HCT116 (cell line): Measurements from ENCODE around the gene CTTN. TPM values are rescaled to one million over a fixed set of nuclear protein-coding genes. Genes with fewer than 3 reads are reported as not detected.

Source experiments
- ATAC-seq: fragments of 200-7000 bp; cut with Tn5 transposase; 2 replicates; pipeline ENCODE4 v1.9.1; 2020; ENCODE audit warnings: mild to moderate bottlenecking, moderate library complexity
- BruUV-seq: library from RNA; stranded (reverse); fragments of 400-500 nt; replicated peaks from 2 replicates; lab custom pipeline; 2021; lab: Mats Ljungman, UMichigan
- CTCF ChIA-PET: fragments of 300-600 bp; sonication (Branson Sonifier 250); formaldehyde crosslinking; loops from one replicate; lab custom pipeline; 2021; ENCODE audit warnings: antibody characterized with exemption; lab: Charles Lee
- POLR2A ChIA-PET: fragments of 300-600, 350-600 bp; sonication (Branson Sonifier 250); formaldehyde crosslinking; loops from one replicate; lab custom pipeline; 2021; ENCODE audit warnings: antibody characterized with exemption; lab: Charles Lee
- RAD21 ChIA-PET, 2 experiments: fragments of 300-600 bp; sonication (Branson Sonifier 250); formaldehyde crosslinking; loops; one replicate each; lab custom pipeline; 2023; ENCODE audit warnings: low total read pairs in 2 of 2; ENCODE audit not compliant: uncharacterized antibody in 2 of 2, unreplicated experiment in 2 of 2, low non-redundant PET in 1 of 2; lab: Charles Lee
- DNase-seq: peaks from one replicate; pipeline ENCODE4 v3.0.0-alpha.2; 2010; ENCODE audit warnings: low read depth, low spot score
- H2AFZ ChIP-seq: fragments of 200-600 bp; shearing (Covaris generic), sonication (generic); 2 replicates; pipeline ENCODE4 v1.6.1; 2017; ENCODE audit warnings: low read depth, mixed run types, mixed read lengths, antibody characterized with exemption, low read length; ENCODE audit not compliant: poor library complexity, severe bottlenecking
- H3K27ac ChIP-seq: 2 replicates; pipeline ENCODE4 v1.5.1; 2012; ENCODE audit warnings: low read depth, low read length
- H3K27me3 ChIP-seq: fragments of 200-600 bp; sonication (generic); 2 replicates; pipeline ENCODE4 v1.6.1; 2016; ENCODE audit warnings: mixed run types, low read length, mixed read lengths; ENCODE audit not compliant: insufficient read depth
- H3K36me3 ChIP-seq, 2 experiments: fragments of 200-500 bp in 1 of 2; fragments of 200-600 bp in 1 of 2; sonication (Bioruptor generic) in 1 of 2; sonication (generic) in 1 of 2; 2 replicates each; pipeline versions ENCODE4 v1.5.1 to v1.6.1; 2014 to 2016; ENCODE audit warnings: low read length in 2 of 2, inconsistent platforms in 1 of 2, mixed read lengths in 1 of 2, mixed run types in 1 of 2; ENCODE audit not compliant: insufficient read depth in 2 of 2, control insufficient read depth in 1 of 2
- H3K4me1 ChIP-seq, 2 experiments: fragments of 200-600 bp in 1 of 2; sonication (generic) in 1 of 2; 2 replicates each; pipeline versions ENCODE4 v1.5.1 to v1.6.1; 2012 to 2017; ENCODE audit warnings: low read length in 2 of 2, inconsistent platforms in 1 of 2, mild to moderate bottlenecking in 1 of 2, mixed read lengths in 1 of 2, mixed run types in 1 of 2, moderate library complexity in 1 of 2; ENCODE audit not compliant: insufficient read depth in 2 of 2, control insufficient read depth in 1 of 2
- H3K4me2 ChIP-seq: fragments of 200-600 bp; sonication (generic); 2 replicates; pipeline ENCODE4 v1.6.1; 2017; ENCODE audit warnings: mixed run types, low read length, mixed read lengths
- H3K4me3 ChIP-seq, 2 experiments: fragments of 200-600 bp in 1 of 2; sonication (generic) in 1 of 2; replicated peaks in 1 of 2; 2 replicates each; pipeline ENCODE4 v1.5.1; 2011 to 2016; ENCODE audit warnings: low read length in 2 of 2, control low read depth in 1 of 2, low read depth in 1 of 2, mild to moderate bottlenecking in 1 of 2, mixed read lengths in 1 of 2, mixed run types in 1 of 2
- H3K79me2 ChIP-seq: fragments of 200-600 bp; sonication (generic); 2 replicates; pipeline ENCODE4 v1.6.1; 2017; ENCODE audit warnings: mild to moderate bottlenecking, mixed run types, low read length, moderate library complexity, mixed read lengths; ENCODE audit not compliant: insufficient read depth
- H3K9ac ChIP-seq: fragments of 200-600 bp; sonication (generic); 2 replicates; pipeline ENCODE4 v1.6.1; 2016; ENCODE audit warnings: low read length, mixed read lengths
- H3K9me2 ChIP-seq: fragments of 200-600 bp; sonication (generic), shearing (Covaris generic); 2 replicates; pipeline ENCODE4 v1.6.1; 2017; ENCODE audit warnings: mixed run types, mild to moderate bottlenecking, moderate library complexity; ENCODE audit not compliant: insufficient read depth
- H3K9me3 ChIP-seq, 2 experiments: fragments of 200-500 bp in 1 of 2; fragments of 200-600 bp in 1 of 2; sonication (Bioruptor generic) in 1 of 2; sonication (generic) in 1 of 2; 2 replicates each; pipeline ENCODE4 v1.6.1; 2014 to 2017; ENCODE audit warnings: low read length in 2 of 2, mixed read lengths in 2 of 2, inconsistent platforms in 1 of 2, low read depth in 1 of 2, mild to moderate bottlenecking in 1 of 2, mixed run types in 1 of 2, moderate library complexity in 1 of 2; ENCODE audit not compliant: control insufficient read depth in 1 of 2, insufficient read depth in 1 of 2
- H4K20me1 ChIP-seq: fragments of 200-600 bp; sonication (generic), shearing (Covaris generic); 2 replicates; pipeline ENCODE4 v1.6.1; 2017; ENCODE audit warnings: mixed run types, mild to moderate bottlenecking, moderate library complexity; ENCODE audit not compliant: insufficient read depth
- ATF3 ChIP-seq: IDR thresholded peaks from 2 replicates; pipeline ENCODE4 v1.6.1; 2012
- CBX3 ChIP-seq: IDR thresholded peaks from 2 replicates; pipeline ENCODE4 v1.6.1; 2012; ENCODE audit warnings: low read depth
- CEBPB ChIP-seq: IDR thresholded peaks from 2 replicates; pipeline ENCODE4 v1.6.1; 2012; ENCODE audit warnings: low read depth
- EGR1 ChIP-seq: IDR thresholded peaks from 2 replicates; pipeline ENCODE4 v1.6.1; 2012; ENCODE audit warnings: low read depth
- EZH2 ChIP-seq: fragments of 200-600 bp; sonication (generic); IDR thresholded peaks from 2 replicates; pipeline ENCODE4 v1.6.1; 2017; ENCODE audit warnings: antibody characterized with exemption, mixed run types
- EZH2phosphoT487 ChIP-seq: fragments of 200-600 bp; IDR thresholded peaks from 2 replicates; pipeline ENCODE4 v1.6.1; 2018; ENCODE audit warnings: antibody characterized with exemption, borderline replicate concordance
- MAX ChIP-seq: IDR thresholded peaks from 2 replicates; pipeline ENCODE4 v1.6.1; 2012
- POLR2A ChIP-seq: IDR thresholded peaks from 2 replicates; pipeline ENCODE4 v1.7.0; 2011; ENCODE audit warnings: borderline replicate concordance; ENCODE audit not compliant: insufficient read depth, insufficient read length; ENCODE audit errors: extremely low read depth
- POLR2AphosphoS5 ChIP-seq: IDR thresholded peaks from 2 replicates; pipeline ENCODE4 v1.6.1; 2011; ENCODE audit warnings: mild to moderate bottlenecking, low read depth, low read length, moderate library complexity
- RAD21 ChIP-seq: IDR thresholded peaks from 2 replicates; pipeline ENCODE4 v1.6.1; 2012; ENCODE audit warnings: low read depth, mild to moderate bottlenecking
- REST ChIP-seq: IDR thresholded peaks from 2 replicates; pipeline ENCODE4 v1.6.1; 2012; ENCODE audit warnings: low read depth
- SIN3A ChIP-seq: IDR thresholded peaks from 2 replicates; pipeline ENCODE4 v1.6.1; 2012; ENCODE audit warnings: low read depth
- SP1 ChIP-seq: IDR thresholded peaks from 2 replicates; pipeline ENCODE4 v1.6.1; 2012; ENCODE audit warnings: low read depth
- SRF ChIP-seq: IDR thresholded peaks from 2 replicates; pipeline ENCODE4 v1.6.1; 2012; ENCODE audit warnings: low read depth
- intact Hi-C: fragments of 100-400 bp; cut with micrococcal nuclease; formaldehyde crosslinking; loops from 2 replicates; pipeline ENCODE4 v1.10.0; 2022
- total RNA-seq: library from RNA; stranded (reverse); gene quantifications from one replicate; pipeline ENCODE4 v1.2.1, GENCODE V29; 2021; ENCODE audit not compliant: unreplicated experiment

The CTTN gene
- total RNA-seq, 1 experiment from 2014 or later = 249 TPM

GRCh38 chr11:70407121-70407520 lies 8.8 kb downstream of the CTTN start:
- Histone ChIP-seq H3K9ac (no peak overlapping the region), H3K4me3 (no peak overlapping the region), H2AFZ (no peak overlapping the region), H3K27ac (no peak overlapping the region)
- intact Hi-C loops = no loop called here
- TF ChIP-seq SP1 (no peak), POLR2A (no peak), EZH2 (no peak), SRF (no peak), EGR1 (no peak), REST (no peak), ATF3 (no peak), RAD21 (no peak), MAX (no peak), POLR2AphosphoS5 (no peak), CBX3 (no peak), CEBPB (no peak), SIN3A (no peak), EZH2phosphoT487 (no peak)
- TF ChIP-seq, all 23 proteins: peak for 0
- ChIA-PET POLR2A (no interaction called here), CTCF (no interaction called here), RAD21 (no interaction called here)
- H3K4me1 ChIP-seq = peaks cover 0 to 14% of the 10 kb centered on the region in 2 experiments; a peak in 3 of 4 replicates
- H3K9me3 ChIP-seq = no peaks in the 10 kb centered on the region
- ATAC-seq (no peak), DNase-seq (no peak)
- H3K79me2 ChIP-seq = peaks cover 83% of the 10 kb centered on the region
- H4K20me1 ChIP-seq = peaks cover 7% of the 10 kb centered on the region
- BruUV-seq = no TSS peak
- no peaks in the 10 kb centered on the region for H3K27me3 ChIP-seq
- H3K4me2 ChIP-seq = no peak overlapping the region
- H3K9me2 ChIP-seq = no peaks in the 10 kb centered on the region
- H3K36me3 ChIP-seq = peaks cover 55 to 65% of the 10 kb centered on the region in 2 experiments
